Measurements from ENCODE around the gene PRM1.

DNA sequence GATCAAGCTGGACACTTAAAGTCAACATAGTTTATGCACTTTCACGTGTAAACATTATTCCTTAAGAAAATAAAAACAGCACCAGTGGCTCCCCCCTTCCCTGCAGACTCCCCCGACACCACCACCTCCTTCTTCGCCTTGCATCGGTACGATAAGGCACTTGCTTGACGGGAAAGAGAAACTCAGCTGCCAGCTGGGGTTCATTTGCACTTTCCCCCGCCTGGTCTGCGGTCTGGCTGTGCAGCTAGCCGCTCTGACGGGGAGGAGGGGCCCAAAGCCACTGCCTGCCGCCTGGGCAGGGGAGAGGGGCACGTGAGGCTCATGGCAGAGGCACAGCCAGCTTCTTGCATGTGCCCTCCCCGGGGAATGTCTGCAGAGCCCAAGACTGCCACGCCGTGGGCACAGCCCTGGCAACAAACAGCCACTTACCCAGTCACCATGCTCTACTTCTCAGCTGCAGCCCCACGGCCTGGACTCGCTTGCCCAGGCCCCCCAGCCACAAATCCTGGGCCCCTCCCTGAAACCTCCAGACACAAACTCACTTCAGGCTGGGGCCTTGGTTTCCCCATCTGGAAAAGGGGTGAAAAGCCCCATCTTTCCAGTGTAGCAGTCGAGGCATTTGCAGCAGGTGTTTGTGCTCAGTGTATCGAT lies 16.5 kb upstream of the PRM1 start:
- TF ChIP-seq MXI1 (IDR thresholded peaks at IDR 0.05; ENCODE audit: borderline replicate concordance, low read depth, low read length) (no peak), POLR2A (IDR thresholded peaks at IDR 0.05; ENCODE audit: low read depth, low read length) (no peak)
- TF ChIP-seq, protein P1, sequence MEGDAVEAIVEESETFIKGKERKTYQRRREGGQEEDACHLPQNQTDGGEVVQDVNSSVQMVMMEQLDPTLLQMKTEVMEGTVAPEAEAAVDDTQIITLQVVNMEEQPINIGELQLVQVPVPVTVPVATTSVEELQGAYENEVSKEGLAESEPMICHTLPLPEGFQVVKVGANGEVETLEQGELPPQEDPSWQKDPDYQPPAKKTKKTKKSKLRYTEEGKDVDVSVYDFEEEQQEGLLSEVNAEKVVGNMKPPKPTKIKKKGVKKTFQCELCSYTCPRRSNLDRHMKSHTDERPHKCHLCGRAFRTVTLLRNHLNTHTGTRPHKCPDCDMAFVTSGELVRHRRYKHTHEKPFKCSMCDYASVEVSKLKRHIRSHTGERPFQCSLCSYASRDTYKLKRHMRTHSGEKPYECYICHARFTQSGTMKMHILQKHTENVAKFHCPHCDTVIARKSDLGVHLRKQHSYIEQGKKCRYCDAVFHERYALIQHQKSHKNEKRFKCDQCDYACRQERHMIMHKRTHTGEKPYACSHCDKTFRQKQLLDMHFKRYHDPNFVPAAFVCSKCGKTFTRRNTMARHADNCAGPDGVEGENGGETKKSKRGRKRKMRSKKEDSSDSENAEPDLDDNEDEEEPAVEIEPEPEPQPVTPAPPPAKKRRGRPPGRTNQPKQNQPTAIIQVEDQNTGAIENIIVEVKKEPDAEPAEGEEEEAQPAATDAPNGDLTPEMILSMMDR (conservative IDR thresholded peaks at IDR 0.05; ENCODE audit: low read depth, low read length), result no peak
- TF ChIP-seq, protein P2, sequence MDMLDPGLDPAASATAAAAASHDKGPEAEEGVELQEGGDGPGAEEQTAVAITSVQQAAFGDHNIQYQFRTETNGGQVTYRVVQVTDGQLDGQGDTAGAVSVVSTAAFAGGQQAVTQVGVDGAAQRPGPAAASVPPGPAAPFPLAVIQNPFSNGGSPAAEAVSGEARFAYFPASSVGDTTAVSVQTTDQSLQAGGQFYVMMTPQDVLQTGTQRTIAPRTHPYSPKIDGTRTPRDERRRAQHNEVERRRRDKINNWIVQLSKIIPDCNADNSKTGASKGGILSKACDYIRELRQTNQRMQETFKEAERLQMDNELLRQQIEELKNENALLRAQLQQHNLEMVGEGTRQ (IDR thresholded peaks at IDR 0.05; ENCODE audit: low read depth, low read length), result peak; percentile 75; the same call in 1 of the 2 replicates
